HFFc6 (cell line): ENCODE measurements around the gene IQCC. TPM values are rescaled to one million over a fixed set of nuclear protein-coding genes. Genes with fewer than 3 reads are reported as not detected.

ENCODE experiments used
- DNase-seq: peaks from one replicate; pipeline ENCODE4 v3.0.0-alpha.2; 2018
- H3K27ac Mint-ChIP-seq: 2 replicates; pipeline ENCODE4 v1.8.0; 2020; ENCODE audit warnings: mild to moderate bottlenecking, mixed read lengths
- H3K27me3 Mint-ChIP-seq: 2 replicates; pipeline ENCODE4 v1.8.0; 2021; ENCODE audit warnings: mild to moderate bottlenecking, moderate library complexity, mixed read lengths; ENCODE audit not compliant: insufficient read depth
- H3K36me3 Mint-ChIP-seq: 2 replicates; pipeline ENCODE4 v1.8.0; 2021; ENCODE audit warnings: low read depth, mixed read lengths
- H3K4me1 Mint-ChIP-seq: 2 replicates; pipeline ENCODE4 v1.8.0; 2020; ENCODE audit warnings: low read depth, mixed read lengths
- H3K4me3 Mint-ChIP-seq: 2 replicates; pipeline ENCODE4 v1.8.0; 2020; ENCODE audit warnings: mild to moderate bottlenecking, moderate library complexity, mixed read lengths
- H3K9me3 Mint-ChIP-seq: 2 replicates; pipeline ENCODE4 v1.8.0; 2020; ENCODE audit warnings: mild to moderate bottlenecking, mixed read lengths
- CTCF ChIP-seq: fragments of 200-600 bp; sonication (generic); IDR thresholded peaks from 2 replicates; pipeline ENCODE4 v1.5.0; 2021; ENCODE audit warnings: antibody characterized with exemption, mild to moderate bottlenecking
- total RNA-seq, 6 experiments: library from RNA; stranded (reverse); fragmentation: NEBNext Ultra II Directional; extraction: Animal tissue kit (Norgen Biotek cat#: 25700); gene quantifications; 2 replicates in 1 of 6; 3 replicates in 5 of 6; pipeline ENCODE4 v1.2.3, GENCODE V29; 2021

The IQCC gene
- total RNA-seq, 6 experiments from 2014 or later = 0.81 to 2.4 (median 2.2) TPM

GRCh38 chr1:32247983-32248889, 42.8 kb downstream of the IQCC start:
- Mint-ChIP-seq H3K36me3 (no peaks in the 10 kb centered on the region), H3K27ac (no peak overlapping the region), H3K9me3 (no peaks in the 10 kb centered on the region), H3K4me1 (peaks cover 38% of the 10 kb centered on the region), H3K27me3 (peaks cover 1% of the 10 kb centered on the region; the same call in 1 of the 2 replicates), H3K4me3 (no peak overlapping the region)
- peak; percentile 88 for TF ChIP-seq CTCF
- peak; percentile 53 for DNase-seq

GRCh38 chr1:32249831-32250525, 44.5 kb downstream of the IQCC start:
- Mint-ChIP-seq H3K4me3 (no peak overlapping the region), H3K27me3 (peaks cover 1% of the 10 kb centered on the region; the same call in 1 of the 2 replicates), H3K9me3 (no peaks in the 10 kb centered on the region), H3K36me3 (no peaks in the 10 kb centered on the region), H3K4me1 (peaks cover 38% of the 10 kb centered on the region), H3K27ac (no peak overlapping the region)
- no peak for TF ChIP-seq CTCF
- DNase-seq = no peak

- no peak for DNase-seq
- no peaks in the 10 kb centered on the region for H3K36me3 Mint-ChIP-seq
- peaks cover 34% of the 10 kb centered on the region for H3K4me1 Mint-ChIP-seq
- no peak for TF ChIP-seq CTCF
- H3K27me3 Mint-ChIP-seq = peaks cover 1% of the 10 kb centered on the region; the same call in 1 of the 2 replicates
- H3K4me3 Mint-ChIP-seq = no peak within 1 kb of the TSS
- no peaks in the 10 kb centered on the region for H3K9me3 Mint-ChIP-seq
- H3K27ac Mint-ChIP-seq = no peak within 1 kb of the TSS
Measured at GRCh38 chr1:32250893-32251716, 45.6 kb downstream of the IQCC start, which contains the start of gene LCK. Gene LCK (plus strand): TSS chr1:32251265. CDS start chr1:32274330, 23,065 bp downstream.

GRCh38 chr1:32255072-32256071, 49.9 kb downstream of the IQCC start:
- no peaks in the 10 kb centered on the region for H3K36me3 Mint-ChIP-seq
- TF ChIP-seq CTCF = no peak
- DNase-seq = no peak
- peaks cover 6% of the 10 kb centered on the region; the same call in 1 of the 2 replicates for H3K4me1 Mint-ChIP-seq
- no peak overlapping the region for H3K27ac Mint-ChIP-seq
- peaks cover 1% of the 10 kb centered on the region; the same call in 1 of the 2 replicates for H3K27me3 Mint-ChIP-seq
- no peaks in the 10 kb centered on the region for H3K9me3 Mint-ChIP-seq
- no peak overlapping the region for H3K4me3 Mint-ChIP-seq
